Spleen (tissue), 11 donors: ENCODE measurements around the gene CD302. TPM values are rescaled to one million over a fixed set of nuclear protein-coding genes. Genes with fewer than 3 reads are reported as not detected.

Source experiments
- DNase-seq: peaks from one replicate; pipeline ENCODE4 v3.0.0-alpha.2; 2020
- H3K27ac ChIP-seq, 8 donors: fragments of 200-600 bp; sonication (generic) in 7 of 8; 1 replicate in 4 of 8; 2 replicates in 4 of 8; pipeline versions ENCODE4 v1.5.0 to v1.8.0; 2016 to 2021; ENCODE audit warnings: inconsistent platforms in 4 of 8, mild to moderate bottlenecking in 4 of 8, moderate library complexity in 1 of 8
- H3K27me3 ChIP-seq, 7 donors: fragments of 200-600 bp; sonication (generic) in 6 of 7; replicated peaks in 1 of 7; 1 replicate in 4 of 7; 2 replicates in 3 of 7; pipeline versions ENCODE4 v1.5.0 to v1.8.0; 2016 to 2021; ENCODE audit warnings: inconsistent platforms in 3 of 7, mild to moderate bottlenecking in 1 of 7
- H3K36me3 ChIP-seq, 6 donors: fragments of 200-600 bp; sonication (generic) in 5 of 6; 1 replicate in 4 of 6; 2 replicates in 2 of 6; pipeline versions ENCODE4 v1.5.0 to v1.8.0; 2016 to 2021; ENCODE audit warnings: inconsistent platforms in 2 of 6
- H3K4me1 ChIP-seq, 6 donors: fragments of 200-600 bp; sonication (generic) in 5 of 6; 1 replicate in 3 of 6; 2 replicates in 3 of 6; pipeline versions ENCODE4 v1.5.0 to v1.8.0; 2016 to 2021; ENCODE audit warnings: inconsistent platforms in 3 of 6
- H3K4me3 ChIP-seq, 8 donors: fragments of 200-600 bp; sonication (generic) in 7 of 8; 1 replicate in 4 of 8; 2 replicates in 4 of 8; pipeline versions ENCODE4 v1.5.0 to v1.8.0; 2016 to 2021; ENCODE audit warnings: inconsistent platforms in 4 of 8, mild to moderate bottlenecking in 4 of 8, moderate library complexity in 2 of 8
- H3K9me3 ChIP-seq, 8 donors: fragments of 200-600 bp; sonication (generic) in 7 of 8; 1 replicate in 4 of 8; 2 replicates in 4 of 8; pipeline versions ENCODE4 v1.5.0 to v1.8.0; 2016 to 2021; ENCODE audit warnings: inconsistent platforms in 4 of 8
- CTCF ChIP-seq, 11 experiments: fragments of 200-600 bp in 7 of 11; fragments of 450-650 bp in 4 of 11; sonication (generic) in 4 of 11; IDR thresholded peaks in 8 of 11; conservative IDR thresholded peaks in 3 of 11; 1 replicate in 7 of 11; 2 replicates in 4 of 11; pipeline versions ENCODE4 v1.4.0 to v1.8.0; 2016 to 2021; ENCODE audit warnings: antibody characterized with exemption in 11 of 11, inconsistent platforms in 4 of 11, mild to moderate bottlenecking in 1 of 11
- POLR2A ChIP-seq, 3 donors: fragments of 450-650 bp; IDR thresholded peaks; one replicate each; pipeline ENCODE4 v1.5.1; 2017; ENCODE audit warnings: antibody characterized with exemption in 3 of 3, mild to moderate bottlenecking in 1 of 3
- POLR2AphosphoS5 ChIP-seq, 3 donors: sonication (generic); formaldehyde crosslinking; IDR thresholded peaks; one replicate each; pipeline ENCODE4 v1.5.1; 2017; ENCODE audit warnings: antibody characterized with exemption in 3 of 3
- WGBS, 5 donors: extraction: QIAGEN DNeasy Blood & Tissue Kit in 3 of 5; methylation state at CpG; one replicate each; pipeline versions ENCODE4 v1.1.5 to v1.1.7; 2013 to 2018; 5-methylcytosine and 5-hydroxymethylcytosine counted together
- intact Hi-C: fragments of 100-400 bp; cut with DNase I; formaldehyde crosslinking; loops from one replicate; pipeline ENCODE4 v1.15.0; 2023; ENCODE audit warnings: low total_unique reads
- polyA plus RNA-seq, 3 donors: library from polyadenylated mRNA; stranded (reverse); fragments of 200-250 nt; gene quantifications; one replicate each; pipeline ENCODE4 v1.2.1, GENCODE V29; 2013
- total RNA-seq, 7 donors: library from RNA; depleted of rRNA in 3 of 7; stranded (reverse); fragments of >200 nt in 3 of 7; fragmentation: NEBNext Ultra II Directional in 4 of 7; extraction: Animal tissue kit (Norgen Biotek cat#: 25700) in 4 of 7; gene quantifications; one replicate each; pipeline versions ENCODE4 v1.1.0 to v1.2.1, GENCODE V29; 2016 to 2021
- donor health status: healthy with polysubstance abuse.
- donor health status: DM: no; HTN: no; CAD: no; lungs with moderate emphysema.
- donor health status: DM: no; HTN: no; CAD: no.
- donor health status: Bipolar disorder and iron deficiency.
- donor health status: healthy.
- donor health status: DM: no; HTN: no; CAD: no.
- donor health status: DM: yes; HTN: yes; CAD: no.

The CD302 gene
- total and polyA plus RNA-seq, 10 donors: 8.6 to 103 (median 46.0) TPM

GRCh38 chr2:159793326-159793725, 4.7 kb downstream of the CD302 start:
- Histone ChIP-seq H3K4me3 (no peak overlapping the region), H3K4me1 (peaks cover 0 to 84% (median 28%) of the 10 kb centered on the region in 6 donors), H3K36me3 (no peaks in the 10 kb centered on the region), H3K27me3 (peaks cover 0 to 11% (median 0%) of the 10 kb centered on the region in 7 donors), H3K9me3 (no peaks in the 10 kb centered on the region), H3K27ac (peak overlapping the region in 5 of 8 donors; percentile 40 to 96 (median 56))
- TF ChIP-seq POLR2A (IDR thresholded peaks at IDR 0.05) (no peak), POLR2AphosphoS5 (IDR thresholded peaks at IDR 0.05) (no peak), CTCF (IDR thresholded peaks at IDR 0.05 in 8 of 11, conservative IDR thresholded peaks at IDR 0.05 in 3 of 11) (no peak)
- no peak for DNase-seq
- 59 to 89% (median 77%) methylated on average over 1 of the region's 1 CpG for WGBS, 5 donors
- intact Hi-C loops: no loop called here

GRCh38 chr2:159792599-159792998, 5.4 kb downstream of the CD302 start:
- Histone ChIP-seq H3K36me3 (no peaks in the 10 kb centered on the region), H3K27ac (peak overlapping the region in 5 of 8 donors; percentile 37 to 96 (median 56)), H3K9me3 (no peaks in the 10 kb centered on the region), H3K4me1 (peaks cover 0 to 84% (median 27%) of the 10 kb centered on the region in 6 donors), H3K27me3 (peaks cover 0 to 3% (median 0%) of the 10 kb centered on the region in 7 donors), H3K4me3 (no peak overlapping the region)
- no peak for DNase-seq
- 82 to 88% (median 84%) methylated on average over 4 of the region's 4 CpGs for WGBS, 5 donors
- TF ChIP-seq POLR2AphosphoS5 (IDR thresholded peaks at IDR 0.05) (no peak), POLR2A (IDR thresholded peaks at IDR 0.05) (no peak), CTCF (IDR thresholded peaks at IDR 0.05 in 8 of 11, conservative IDR thresholded peaks at IDR 0.05 in 3 of 11) (no peak)
- intact Hi-C loops: no loop called here

GRCh38 chr2:159792036-159792435, 6.0 kb downstream of the CD302 start:
- Histone ChIP-seq H3K27ac (peak overlapping the region in 2 of 8 donors; percentile 73 to 96), H3K27me3 (no peaks in the 10 kb centered on the region), H3K9me3 (no peaks in the 10 kb centered on the region), H3K36me3 (no peaks in the 10 kb centered on the region), H3K4me1 (peaks cover 0 to 81% (median 26%) of the 10 kb centered on the region in 6 donors), H3K4me3 (no peak overlapping the region)
- TF ChIP-seq CTCF (IDR thresholded peaks at IDR 0.05 in 8 of 11, conservative IDR thresholded peaks at IDR 0.05 in 3 of 11) (no peak), POLR2A (IDR thresholded peaks at IDR 0.05) (no peak), POLR2AphosphoS5 (IDR thresholded peaks at IDR 0.05) (no peak)
- DNase-seq: no peak
- intact Hi-C loops: no loop called here
- 42 to 81% (median 62%) methylated on average over 1 of the region's 1 CpG for WGBS, 5 donors

GRCh38 chr2:159790323-159790722, 7.7 kb downstream of the CD302 start:
- intact Hi-C loops: no loop called here
- no peak for DNase-seq

More at GRCh38 chr2:159790323-159790722, 7.7 kb downstream of the CD302 start:
- 23 to 45% (median 33%) methylated on average over 1 of the region's 1 CpG for WGBS, 5 donors
- Histone ChIP-seq H3K4me1 (peaks cover 0 to 71% (median 15%) of the 10 kb centered on the region in 6 donors), H3K36me3 (no peaks in the 10 kb centered on the region), H3K27ac (peak overlapping the region in 1 of 8 donors; percentile 23), H3K4me3 (no peak overlapping the region), H3K9me3 (no peaks in the 10 kb centered on the region), H3K27me3 (no peaks in the 10 kb centered on the region)
- TF ChIP-seq POLR2AphosphoS5 (IDR thresholded peaks at IDR 0.05) (no peak), POLR2A (IDR thresholded peaks at IDR 0.05) (no peak), CTCF (IDR thresholded peaks at IDR 0.05 in 8 of 11, conservative IDR thresholded peaks at IDR 0.05 in 3 of 11) (no peak)
